Esophagus muscularis mucosa (tissue), 4 donors: ENCODE data around the gene NAAA. TPM values are rescaled to one million over a fixed set of nuclear protein-coding genes. Genes with fewer than 3 reads are reported as not detected.

Experiments used
- DNase-seq: peaks from one replicate; pipeline ENCODE4 v3.0.0-alpha.2; 2017; ENCODE audit errors: extremely low spot score
- H3K27ac ChIP-seq, 4 donors: fragments of 200-600 bp; sonication (generic); replicated peaks in 1 of 4; 1 replicate in 3 of 4; 2 replicates in 1 of 4; pipeline ENCODE4 v1.5.1; 2016 to 2019; ENCODE audit warnings: mild to moderate bottlenecking in 1 of 4
- H3K27me3 ChIP-seq, 4 donors: fragments of 200-600 bp; sonication (generic); one replicate each; pipeline versions ENCODE4 v1.5.1 to v1.6.0; 2016 to 2019
- H3K36me3 ChIP-seq, 4 donors: fragments of 200-600 bp; sonication (generic); one replicate each; pipeline ENCODE4 v1.5.1; 2016 to 2019
- H3K4me1 ChIP-seq, 4 donors: fragments of 200-600 bp; sonication (generic); one replicate each; pipeline ENCODE4 v1.5.1; 2016 to 2019
- H3K4me3 ChIP-seq, 4 donors: fragments of 200-600 bp; sonication (generic); 1 replicate in 2 of 4; 2 replicates in 2 of 4; pipeline ENCODE4 v1.5.1; 2016 to 2019; ENCODE audit warnings: mild to moderate bottlenecking in 4 of 4, moderate library complexity in 1 of 4
- H3K9me3 ChIP-seq, 4 donors: fragments of 200-600 bp; sonication (generic); 1 replicate in 3 of 4; 2 replicates in 1 of 4; pipeline ENCODE4 v1.5.1; 2016 to 2019
- EP300 ChIP-seq: sonication (generic); formaldehyde crosslinking; IDR thresholded peaks from one replicate; pipeline ENCODE4 v1.6.1; 2017; ENCODE audit warnings: antibody characterized with exemption
- POLR2A ChIP-seq: fragments of 450-650 bp; IDR thresholded peaks from one replicate; pipeline ENCODE4 v1.6.1; 2017; ENCODE audit warnings: antibody characterized with exemption, moderate library complexity, mild to moderate bottlenecking, low read depth
- POLR2AphosphoS5 ChIP-seq, 2 donors: sonication (generic); formaldehyde crosslinking; IDR thresholded peaks; one replicate each; pipeline ENCODE4 v1.6.1; 2017; ENCODE audit warnings: antibody characterized with exemption in 2 of 2
- WGBS: methylation state at CpG from one replicate; pipeline ENCODE4 v1.1.5; 2018; 5-methylcytosine and 5-hydroxymethylcytosine counted together
- intact Hi-C: fragments of 100-400 bp; cut with DNase I; formaldehyde crosslinking; loops from one replicate; pipeline ENCODE4 v1.15.1; 2023
- total RNA-seq, 4 donors: library from RNA; depleted of rRNA; stranded (reverse); fragments of >200 nt; gene quantifications; one replicate each; pipeline versions ENCODE4 v1.1.0 to v1.2.1, GENCODE V29; 2016
- TF ChIP-seq, protein P1 (sequence below), 3 experiments: fragments of 200-600 bp in 2 of 3; fragments of 450-650 bp in 1 of 3; sonication (generic) in 2 of 3; IDR thresholded peaks; one replicate each; pipeline ENCODE4 v1.5.1; 2017 to 2019; ENCODE audit warnings: antibody characterized with exemption in 3 of 3, mild to moderate bottlenecking in 2 of 3, moderate library complexity in 1 of 3

NAAA gene
- total RNA-seq, 4 donors from 2014 or later, result 20.7 to 55.7 (median 26.6) TPM

- intact Hi-C loops, result no loop called here
- WGBS, result 82% methylated on average over 20 of the region's 24 CpGs
- H3K36me3 ChIP-seq, result no peaks in the 10 kb centered on the region
- peaks cover 0 to 6% (median 0%) of the 10 kb centered on the region in 4 donors for H3K27me3 ChIP-seq
- H3K27ac ChIP-seq, result no peak overlapping the region
- no peak overlapping the region for H3K4me3 ChIP-seq
- no peaks in the 10 kb centered on the region for H3K4me1 ChIP-seq
- H3K9me3 ChIP-seq, result no peaks in the 10 kb centered on the region
- DNase-seq, result no peak
- no peak for TF ChIP-seq POLR2A
Observed at GRCh38 chr4:75886104-75886503, 54.7 kb downstream of the NAAA start.

- 75% methylated on average over 3 of the region's 3 CpGs for WGBS
- Histone ChIP-seq H3K27me3 (peaks cover 0 to 8% (median 0%) of the 10 kb centered on the region in 4 donors), H3K4me3 (no peak overlapping the region), H3K36me3 (no peaks in the 10 kb centered on the region), H3K4me1 (no peaks in the 10 kb centered on the region), H3K9me3 (no peaks in the 10 kb centered on the region), H3K27ac (no peak overlapping the region)
- intact Hi-C loops, result no loop called here
- TF ChIP-seq POLR2A (no peak), POLR2AphosphoS5 (IDR thresholded peaks at IDR 0.05) (no peak), EP300 (no peak)
- TF ChIP-seq, protein P1, sequence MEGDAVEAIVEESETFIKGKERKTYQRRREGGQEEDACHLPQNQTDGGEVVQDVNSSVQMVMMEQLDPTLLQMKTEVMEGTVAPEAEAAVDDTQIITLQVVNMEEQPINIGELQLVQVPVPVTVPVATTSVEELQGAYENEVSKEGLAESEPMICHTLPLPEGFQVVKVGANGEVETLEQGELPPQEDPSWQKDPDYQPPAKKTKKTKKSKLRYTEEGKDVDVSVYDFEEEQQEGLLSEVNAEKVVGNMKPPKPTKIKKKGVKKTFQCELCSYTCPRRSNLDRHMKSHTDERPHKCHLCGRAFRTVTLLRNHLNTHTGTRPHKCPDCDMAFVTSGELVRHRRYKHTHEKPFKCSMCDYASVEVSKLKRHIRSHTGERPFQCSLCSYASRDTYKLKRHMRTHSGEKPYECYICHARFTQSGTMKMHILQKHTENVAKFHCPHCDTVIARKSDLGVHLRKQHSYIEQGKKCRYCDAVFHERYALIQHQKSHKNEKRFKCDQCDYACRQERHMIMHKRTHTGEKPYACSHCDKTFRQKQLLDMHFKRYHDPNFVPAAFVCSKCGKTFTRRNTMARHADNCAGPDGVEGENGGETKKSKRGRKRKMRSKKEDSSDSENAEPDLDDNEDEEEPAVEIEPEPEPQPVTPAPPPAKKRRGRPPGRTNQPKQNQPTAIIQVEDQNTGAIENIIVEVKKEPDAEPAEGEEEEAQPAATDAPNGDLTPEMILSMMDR (IDR thresholded peaks at IDR 0.05), result no peak
- no peak for DNase-seq
Observed at GRCh38 chr4:75881476-75881875, 59.3 kb downstream of the NAAA start.

DNA sequence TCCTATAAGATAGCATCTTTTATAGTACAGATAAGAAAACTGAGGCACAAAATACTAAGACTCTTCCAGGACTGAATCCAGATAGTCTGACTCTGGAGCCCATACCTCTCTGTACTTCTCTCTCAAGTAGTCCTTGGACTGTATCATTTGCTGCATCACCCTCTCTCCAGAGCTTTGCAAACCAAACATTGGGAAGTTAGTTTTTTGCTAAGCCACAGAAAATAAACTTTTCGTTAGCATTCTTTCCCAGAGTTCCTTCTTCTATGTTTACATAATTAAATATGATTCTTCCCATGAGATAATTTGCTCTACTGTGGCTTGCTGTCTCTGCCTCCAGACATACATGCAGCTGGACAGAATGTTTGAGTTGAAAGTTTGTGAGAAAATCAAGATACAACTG, 60.5 kb downstream of the NAAA start:
- Histone ChIP-seq H3K4me3 (no peak overlapping the region), H3K27me3 (peaks cover 0 to 9% (median 0%) of the 10 kb centered on the region in 4 donors), H3K27ac (no peak overlapping the region), H3K4me1 (no peaks in the 10 kb centered on the region), H3K36me3 (no peaks in the 10 kb centered on the region), H3K9me3 (no peaks in the 10 kb centered on the region)
- WGBS, result 50% methylated on average over 1 of the region's 1 CpG
- DNase-seq, result no peak
- no peak for TF ChIP-seq POLR2AphosphoS5 (IDR thresholded peaks at IDR 0.05)
- no peak for TF ChIP-seq EP300
- TF ChIP-seq, protein P1 (IDR thresholded peaks at IDR 0.05), result no peak
- TF ChIP-seq POLR2A, result no peak
- intact Hi-C loops, result no loop called here

GRCh38 chr4:75878246-75878756, 62.5 kb downstream of the NAAA start:
- intact Hi-C loops, result no loop called here
- H3K4me1 ChIP-seq, result no peaks in the 10 kb centered on the region
- no peak overlapping the region for H3K4me3 ChIP-seq
- TF ChIP-seq POLR2A (no peak), POLR2AphosphoS5 (IDR thresholded peaks at IDR 0.05) (no peak), EP300 (no peak)
- TF ChIP-seq, protein P1 (IDR thresholded peaks at IDR 0.05), result no peak
- WGBS, result 69% methylated on average over 6 of the region's 6 CpGs
- peaks cover 0 to 11% (median 0%) of the 10 kb centered on the region in 4 donors for H3K27me3 ChIP-seq
- no peaks in the 10 kb centered on the region for H3K36me3 ChIP-seq
- H3K9me3 ChIP-seq, result no peaks in the 10 kb centered on the region
- no peak for DNase-seq
- H3K27ac ChIP-seq, result no peak overlapping the region

DNA sequence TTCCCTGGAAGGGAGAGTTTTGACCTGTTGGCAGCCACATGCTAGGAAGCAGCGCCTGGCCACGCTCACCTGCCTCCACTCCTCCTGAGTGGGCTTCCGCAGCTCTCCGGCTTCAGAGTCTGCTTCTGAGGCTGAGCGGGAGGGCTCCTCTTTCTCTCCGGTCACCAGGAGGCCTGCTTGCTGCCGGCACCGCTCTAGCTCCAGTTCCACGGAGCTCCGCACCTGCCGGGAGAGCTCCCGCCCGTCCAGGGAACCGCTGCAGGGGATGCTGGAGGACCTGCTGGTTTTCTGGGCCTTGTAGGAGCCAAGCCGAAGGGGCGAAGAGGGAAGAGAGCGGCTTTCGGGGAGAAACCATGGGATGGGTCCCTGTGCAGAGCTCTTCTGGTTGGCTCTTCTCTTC, 64.6 kb downstream of the NAAA start:
- 86% methylated on average over 14 of the region's 18 CpGs for WGBS
- intact Hi-C loops, result no loop called here

More for the DNA sequence above, 64.6 kb downstream of the NAAA start:
- TF ChIP-seq POLR2A (no peak), EP300 (no peak), POLR2AphosphoS5 (IDR thresholded peaks at IDR 0.05) (no peak)
- TF ChIP-seq, protein P1 (IDR thresholded peaks at IDR 0.05), result no peak
- H3K4me1 ChIP-seq, result no peaks in the 10 kb centered on the region
- H3K27ac ChIP-seq, result no peak overlapping the region
- H3K36me3 ChIP-seq, result no peaks in the 10 kb centered on the region
- H3K27me3 ChIP-seq, result peaks cover 0 to 11% (median 0%) of the 10 kb centered on the region in 4 donors
- H3K4me3 ChIP-seq, result no peak overlapping the region
- no peak for DNase-seq
- H3K9me3 ChIP-seq, result no peaks in the 10 kb centered on the region
